ACHN (cell line): ENCODE results near the gene GABARAPL1.
"Not testable (repeated sequence)": the region's sequence is repeated elsewhere in the genome, so short reads cannot be mapped to it uniquely, and the experiment has no call there.

ENCODE experiments used
- DNase-seq: peaks from one replicate; pipeline ENCODE4 v3.0.0-alpha.2; 2015
- in situ Hi-C: cut with HindIII; loops from 2 replicates; pipeline ENCODE4 v1.10.0; 2017; ENCODE audit warnings: low sequenced_read_pairs, low pct_ligation_motif_present, low pct_unique_long_range_greater_than_20kb

Gene GABARAPL1

DNA sequence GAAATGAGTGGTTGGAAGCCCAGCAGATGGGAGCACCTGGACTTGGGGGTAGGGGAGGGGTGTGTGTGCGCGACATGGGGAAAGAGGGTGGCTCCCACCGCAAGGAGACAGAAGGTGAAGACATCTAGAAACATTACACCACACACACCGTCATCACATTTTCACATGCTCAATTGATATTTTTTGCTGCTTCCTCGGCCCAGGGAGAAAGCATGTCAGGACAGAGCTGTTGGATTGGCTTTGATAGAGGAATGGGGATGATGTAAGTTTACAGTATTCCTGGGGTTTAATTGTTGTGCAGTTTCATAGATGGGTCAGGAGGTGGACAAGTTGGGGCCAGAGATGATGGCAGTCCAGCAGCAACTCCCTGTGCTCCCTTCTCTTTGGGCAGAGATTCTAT lies 9.2 kb downstream of the GABARAPL1 start:
- DNase-seq = no peak

DNA sequence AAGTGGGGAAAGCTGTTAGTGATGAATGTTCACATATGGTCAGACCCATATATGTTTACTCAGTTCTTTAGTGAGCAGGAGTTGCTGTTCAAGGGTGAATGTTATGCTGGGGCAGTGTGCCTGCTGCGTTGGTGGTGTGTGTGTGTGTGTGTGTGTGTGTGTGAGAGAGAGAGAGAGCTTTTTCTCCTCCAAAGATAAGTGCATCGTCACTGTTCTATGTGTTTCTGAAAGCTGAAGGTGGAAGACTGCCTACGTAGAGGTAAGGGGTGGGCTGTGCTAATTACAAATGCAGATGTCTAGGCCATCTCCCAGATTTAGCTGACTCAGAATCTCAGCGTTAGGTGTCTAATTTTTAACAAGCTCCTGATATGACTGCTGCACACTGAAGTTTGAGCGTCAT lies 10.5 kb downstream of the GABARAPL1 start:
- in situ Hi-C loops = no loop called here
- DNase-seq = no peak

More for the DNA sequence above, 9.2 kb downstream of the GABARAPL1 start:
- in situ Hi-C loops = no loop called here

GRCh38 chr12:10225426-10225825 lies 12.7 kb downstream of the GABARAPL1 start:
- in situ Hi-C loops, DNase-seq: not testable (repeated sequence)

- no peak for DNase-seq
- in situ Hi-C loops = no loop called here
Observed at GRCh38 chr12:10226086-10226485, 13.4 kb downstream of the GABARAPL1 start.

DNA sequence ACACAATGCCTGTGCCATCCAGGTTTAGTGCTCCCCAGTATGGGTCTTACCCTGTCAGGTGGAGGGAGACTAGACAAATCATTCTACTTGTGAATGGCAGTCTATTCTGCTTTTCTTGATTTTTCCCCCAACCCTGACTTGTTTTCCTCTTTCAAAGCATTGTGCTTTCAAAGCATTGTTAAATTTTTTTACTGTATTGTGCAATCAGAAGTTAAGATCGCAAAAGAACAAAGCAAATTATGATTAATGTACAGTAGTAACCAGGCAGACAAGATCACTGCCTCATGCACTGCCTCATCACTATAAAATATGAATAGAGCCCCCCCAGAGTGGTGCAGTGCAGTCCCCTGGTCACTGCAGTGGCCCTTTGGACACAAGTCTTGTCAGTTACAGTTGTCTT lies 14.1 kb downstream of the GABARAPL1 start:
- in situ Hi-C loops = no loop called here
- DNase-seq = no peak

DNA sequence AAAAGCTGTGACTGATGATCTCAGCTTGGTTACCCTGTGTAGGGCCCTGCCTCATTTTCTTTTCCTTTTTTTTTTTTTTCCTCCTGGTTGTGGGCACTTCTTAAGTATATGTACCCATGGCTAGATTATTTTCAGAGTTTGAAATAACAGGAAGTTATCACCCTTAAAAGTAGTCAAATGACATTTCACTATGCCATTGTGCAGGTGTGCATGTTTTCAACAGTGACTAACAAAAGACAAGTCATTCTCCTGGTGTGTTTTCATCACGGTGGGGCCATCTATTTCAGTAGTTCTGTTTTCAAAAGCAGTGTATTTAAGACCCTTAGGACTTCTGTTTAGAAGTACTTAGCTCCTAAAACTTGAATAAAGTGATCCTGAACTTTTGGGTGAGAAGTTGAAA lies 15.0 kb downstream of the GABARAPL1 start:
- in situ Hi-C loops = no loop called here
- DNase-seq = no peak

GRCh38 chr12:10234562-10234961 lies 21.9 kb downstream of the GABARAPL1 start:
- in situ Hi-C loops = no loop called here
- DNase-seq = no peak

GRCh38 chr12:10235761-10236631 lies 23.3 kb downstream of the GABARAPL1 start:
- in situ Hi-C loops = no loop called here
- DNase-seq = peak; percentile 64

GRCh38 chr12:10236720-10237119 lies 24.0 kb downstream of the GABARAPL1 start:
- in situ Hi-C loops = no loop called here
- no peak for DNase-seq

DNA sequence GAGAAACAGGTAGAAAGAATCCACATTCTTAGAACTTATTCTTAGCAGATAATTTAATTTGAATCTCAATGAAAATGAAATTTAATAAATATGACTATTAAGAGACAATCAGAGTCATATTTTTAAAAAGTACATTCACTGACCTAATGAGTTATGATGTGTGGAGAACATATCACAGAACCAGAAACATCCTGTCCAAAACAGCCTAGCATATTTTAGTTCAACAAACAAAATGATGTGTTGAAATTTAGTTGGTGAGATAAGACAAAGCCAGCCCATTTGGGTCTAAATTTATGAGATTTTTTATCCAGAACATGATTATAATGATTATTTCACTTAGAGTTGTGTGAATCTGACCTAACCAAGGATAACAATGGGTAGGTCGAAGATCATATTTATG lies 25.8 kb downstream of the GABARAPL1 start:
- in situ Hi-C loops = no loop called here
- no peak for DNase-seq

DNA sequence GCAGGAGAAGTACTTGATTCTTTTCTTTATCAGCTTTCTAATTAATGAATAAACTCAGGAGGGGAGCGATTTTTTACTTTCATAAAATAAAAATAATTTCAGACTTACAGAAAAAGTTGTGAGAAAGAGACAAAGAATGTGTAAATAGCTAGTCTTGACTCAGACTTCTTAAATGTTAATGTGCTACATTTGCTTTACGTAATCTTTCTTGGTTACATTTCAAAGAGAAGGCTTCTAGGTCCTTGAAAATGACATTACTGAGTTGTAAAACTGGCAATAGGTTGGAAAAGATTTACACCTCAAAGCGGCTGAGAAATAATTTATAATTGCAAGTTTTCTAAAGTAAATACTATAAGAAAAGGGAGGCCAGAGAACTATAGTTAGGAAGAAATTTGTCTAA lies 28.6 kb downstream of the GABARAPL1 start:
- no peak for DNase-seq
- in situ Hi-C loops = no loop called here

GRCh38 chr12:10241727-10242126 lies 29.1 kb downstream of the GABARAPL1 start:
- DNase-seq = no peak
- in situ Hi-C loops = no loop called here

- in situ Hi-C loops = no loop called here
- no peak for DNase-seq
Observed at GRCh38 chr12:10242539-10242938, 29.9 kb downstream of the GABARAPL1 start.

DNA sequence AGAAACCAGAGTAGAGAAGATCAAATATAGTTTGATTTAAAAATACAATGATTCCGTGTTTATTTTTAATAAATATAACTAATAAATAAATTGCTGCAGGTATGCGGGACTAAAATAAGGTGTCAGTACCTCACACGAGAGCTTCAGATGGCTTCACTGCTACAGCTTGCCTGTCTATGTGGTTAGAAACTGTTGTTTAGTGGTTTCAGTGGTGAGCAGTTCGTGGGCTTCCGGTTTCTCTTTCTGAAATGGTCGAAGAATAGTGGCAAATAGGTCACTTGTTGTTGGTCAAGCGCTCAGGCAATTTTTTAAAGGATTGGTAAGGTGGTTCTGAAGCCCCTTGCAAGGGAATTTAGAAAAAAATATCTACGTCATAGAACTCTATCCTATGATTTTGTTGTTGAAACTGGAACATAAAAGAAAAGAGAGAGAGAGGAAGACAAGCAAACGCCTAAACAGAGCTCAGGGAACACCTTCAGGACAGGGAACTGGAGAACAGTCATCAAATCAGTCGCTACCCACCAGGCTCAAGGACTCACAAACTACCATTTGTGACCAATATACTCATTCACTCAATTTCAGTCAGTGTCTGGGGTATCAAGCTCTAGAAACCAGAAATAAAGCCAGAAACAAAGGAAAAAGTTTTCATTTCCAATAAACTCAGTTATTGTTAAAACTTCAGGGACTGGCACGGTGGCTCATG lies 31.3 kb downstream of the GABARAPL1 start:
- in situ Hi-C loops = no loop called here
- DNase-seq = no peak

GRCh38 chr12:10247436-10248058 lies 34.9 kb downstream of the GABARAPL1 start:
- no peak for DNase-seq
- in situ Hi-C loops = no loop called here

GRCh38 chr12:10249690-10250455 lies 37.2 kb downstream of the GABARAPL1 start:
- in situ Hi-C loops = no loop called here
- DNase-seq = no peak

- in situ Hi-C loops = no loop called here
- no peak for DNase-seq
Observed at GRCh38 chr12:10251669-10252068, 39.0 kb downstream of the GABARAPL1 start.

DNA sequence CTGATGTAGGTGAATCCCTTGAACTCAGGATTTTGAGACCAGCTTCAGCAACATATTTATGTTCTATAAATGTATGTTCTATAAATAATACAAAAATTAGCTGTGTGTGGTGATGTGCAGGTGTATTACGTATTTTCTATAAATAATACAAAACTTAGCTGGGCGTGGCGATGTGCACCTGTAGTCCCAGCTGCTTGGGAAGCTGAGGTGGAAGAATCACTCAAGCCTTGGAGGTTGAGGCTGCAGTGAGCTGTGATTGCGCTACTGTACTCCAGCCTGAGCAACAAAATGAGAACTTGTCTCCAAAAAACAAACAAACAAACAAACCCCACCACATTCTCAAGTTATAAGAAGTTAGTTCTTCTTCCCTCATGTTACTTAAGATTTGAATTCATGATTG lies 39.5 kb downstream of the GABARAPL1 start:
- in situ Hi-C loops = no loop called here
- DNase-seq = no peak

DNA sequence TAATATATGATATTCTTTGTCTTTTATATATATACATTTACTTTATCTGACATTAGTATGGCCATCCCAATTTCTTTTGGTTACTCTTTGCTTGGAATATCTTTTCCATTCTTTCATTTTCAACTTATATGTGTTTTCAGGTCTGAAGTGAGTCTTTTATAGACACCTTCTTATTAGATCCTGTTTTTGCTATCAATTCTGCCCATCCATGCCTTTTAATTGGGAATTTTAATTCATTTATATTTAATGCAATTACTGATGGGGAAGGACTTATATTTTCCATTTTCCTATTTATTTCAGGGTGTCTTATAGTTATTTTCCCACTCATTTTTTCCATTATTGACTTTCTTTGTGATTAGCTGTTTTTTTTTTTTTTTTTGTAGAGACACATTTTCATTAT lies 43.4 kb downstream of the GABARAPL1 start:
- no peak for DNase-seq
- in situ Hi-C loops = no loop called here
